RWPE2 (cell line): ENCODE measurements around the gene CACNA2D4.
"Not testable (repeated sequence)": the region's sequence is repeated elsewhere in the genome, so short reads cannot be mapped to it uniquely, and the experiment has no call there.

Experiments used
- ATAC-seq: fragments of 200-7000 bp; cut with Tn5 transposase; 3 replicates; pipeline ENCODE4 v1.9.1; 2021; ENCODE audit warnings: low read depth
- DNase-seq: peaks from one replicate; pipeline ENCODE4 v3.0.0-alpha.2; 2020; ENCODE audit warnings: low spot score
- H3K27ac ChIP-seq: fragments of 450-650 bp; 2 replicates; pipeline ENCODE4 v1.5.1; 2017; ENCODE audit warnings: mild to moderate bottlenecking; ENCODE audit not compliant: poor library complexity, severe bottlenecking
- H3K27me3 ChIP-seq: fragments of 250-450 bp; sonication (Bioruptor Pico); 2 replicates; pipeline ENCODE4 v1.5.1; 2021; ENCODE audit warnings: mild to moderate bottlenecking, moderate library complexity; ENCODE audit not compliant: insufficient read depth, poor library complexity, severe bottlenecking
- H3K36me3 ChIP-seq: fragments of 250-450 bp; sonication (Bioruptor Pico); 2 replicates; pipeline ENCODE4 v1.5.1; 2020; ENCODE audit warnings: low read depth, mild to moderate bottlenecking, moderate library complexity
- H3K4me1 ChIP-seq: fragments of 250-450 bp; sonication (Bioruptor Pico); 2 replicates; pipeline ENCODE4 v1.5.1; 2021; ENCODE audit warnings: mild to moderate bottlenecking, moderate library complexity; ENCODE audit not compliant: insufficient read depth, poor library complexity, severe bottlenecking
- H3K4me3 ChIP-seq: fragments of 250-450 bp; sonication (Bioruptor Pico); 2 replicates; pipeline ENCODE4 v1.5.1; 2021; ENCODE audit warnings: mild to moderate bottlenecking, moderate library complexity; ENCODE audit not compliant: severe bottlenecking
- H3K9me3 ChIP-seq: fragments of 250-450 bp; sonication (Bioruptor Pico); 2 replicates; pipeline ENCODE4 v1.5.1; 2021; ENCODE audit warnings: mild to moderate bottlenecking, moderate library complexity; ENCODE audit not compliant: severe bottlenecking
- CTCF ChIP-seq: fragments of 450-650 bp; IDR thresholded peaks from one replicate; pipeline ENCODE4 v1.5.1; 2017; ENCODE audit warnings: mild to moderate bottlenecking, moderate library complexity; ENCODE audit not compliant: poor library complexity, severe bottlenecking

The CACNA2D4 gene

GRCh38 chr12:1820896-1821291, 97.6 kb downstream of the CACNA2D4 start:
- Histone ChIP-seq H3K27ac (no peak overlapping the region), H3K36me3 (no peaks in the 10 kb centered on the region), H3K9me3 (no peaks in the 10 kb centered on the region), H3K27me3 (peaks cover 71% of the 10 kb centered on the region), H3K4me3 (no peak overlapping the region), H3K4me1 (no peaks in the 10 kb centered on the region)
- TF ChIP-seq CTCF, result no peak
- no peak for DNase-seq
- ATAC-seq, result no peak

- Histone ChIP-seq H3K27me3 (peaks cover 76% of the 10 kb centered on the region), H3K4me1 (no peaks in the 10 kb centered on the region)
These were observed 98.1 kb downstream of the CACNA2D4 start, which contains the start of gene LRTM2 for GRCh38 chr12:1820191-1820895. LRTM2 (plus strand) TSS chr12:1820565; CDS start chr12:1828149, 7,584 bp downstream.

GRCh38 chr12:1819571-1819970, 98.9 kb downstream of the CACNA2D4 start:
- Histone ChIP-seq H3K9me3 (no peaks in the 10 kb centered on the region), H3K36me3 (no peaks in the 10 kb centered on the region), H3K4me3 (no peak overlapping the region), H3K27ac (no peak overlapping the region), H3K27me3 (peaks cover 78% of the 10 kb centered on the region), H3K4me1 (no peaks in the 10 kb centered on the region)
- no peak for TF ChIP-seq CTCF
- no peak for DNase-seq
- ATAC-seq, result no peak

More at GRCh38 chr12:1820191-1820895, 98.1 kb downstream of the CACNA2D4 start, which contains the start of gene LRTM2:
- ATAC-seq (no peak), DNase-seq (no peak)
- no peak within 1 kb of the TSS for H3K27ac ChIP-seq
- no peak for TF ChIP-seq CTCF
- no peaks in the 10 kb centered on the region for H3K36me3 ChIP-seq
- no peak within 1 kb of the TSS for H3K4me3 ChIP-seq
- H3K9me3 ChIP-seq, result no peaks in the 10 kb centered on the region

GRCh38 chr12:1819050-1819449, 99.4 kb downstream of the CACNA2D4 start:
- H3K27ac ChIP-seq, result no peak overlapping the region
- no peaks in the 10 kb centered on the region for H3K36me3 ChIP-seq
- ATAC-seq (no peak), DNase-seq (no peak)
- no peak for TF ChIP-seq CTCF
- no peak overlapping the region for H3K4me3 ChIP-seq
- peaks cover 76% of the 10 kb centered on the region for H3K27me3 ChIP-seq
- no peaks in the 10 kb centered on the region for H3K9me3 ChIP-seq
- no peaks in the 10 kb centered on the region for H3K4me1 ChIP-seq

- peaks cover 65% of the 10 kb centered on the region for H3K27me3 ChIP-seq
- not testable (repeated sequence) for H3K9me3 ChIP-seq, H3K4me1 ChIP-seq
These were observed 100.5 kb downstream of the CACNA2D4 start for GRCh38 chr12:1817928-1818327.

More at GRCh38 chr12:1817928-1818327, 100.5 kb downstream of the CACNA2D4 start:
- H3K36me3 ChIP-seq, DNase-seq, H3K4me3 ChIP-seq, H3K27ac ChIP-seq, ATAC-seq: not testable (repeated sequence)
